GM18499 (cell line): ENCODE results near the gene COL20A1.
"Not testable (repeated sequence)": the region's sequence is repeated elsewhere in the genome, so short reads cannot be mapped to it uniquely, and the experiment has no call there.

Source experiments
- ATAC-seq: cut with Tn5 transposase; IDR thresholded peaks from one replicate; pipeline ENCODE4 v1.9.1; 2021; ENCODE audit warnings: moderate number of reproducible peaks; ENCODE audit not compliant: insufficient read depth, unreplicated experiment

Gene COL20A1

GRCh38 chr20:63329331-63330083 is 36.5 kb downstream of the COL20A1 start:
- no peak for ATAC-seq

DNA sequence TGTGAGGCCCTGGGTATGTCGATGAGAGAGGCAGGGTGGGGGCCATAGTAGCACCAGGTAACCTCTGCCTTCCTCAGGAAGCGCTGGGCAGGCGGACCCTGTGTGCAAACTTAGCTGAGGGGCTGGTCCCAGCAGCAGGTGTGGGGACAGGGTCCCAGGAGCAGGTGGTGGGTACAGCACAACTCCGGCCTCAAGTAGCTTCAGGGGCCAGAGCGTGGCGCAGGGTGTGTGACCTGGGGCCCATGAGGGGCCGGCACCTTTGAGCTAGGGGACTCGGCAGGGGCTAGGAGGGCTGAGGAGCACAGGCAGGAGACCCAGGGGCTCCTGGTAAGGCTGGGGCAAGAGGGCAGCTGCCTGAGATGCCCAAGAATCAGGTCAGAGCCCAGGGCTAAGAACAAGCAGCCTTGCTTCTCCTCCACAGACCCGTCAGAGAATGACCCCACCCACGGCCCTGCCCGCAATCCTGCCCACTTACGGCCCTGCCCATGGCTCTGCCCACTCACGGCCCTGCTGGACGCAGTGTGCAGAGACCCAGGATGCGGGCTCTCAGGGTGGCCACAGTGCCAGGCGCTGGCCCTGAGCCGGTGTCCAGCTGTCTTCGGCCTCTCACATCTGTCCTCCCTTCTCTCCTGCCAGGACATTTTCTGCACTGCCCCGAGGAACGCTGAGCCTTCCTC is 37.2 kb downstream of the COL20A1 start:
- ATAC-seq: no peak

GRCh38 chr20:63330940-63331339 is 38.0 kb downstream of the COL20A1 start:
- no peak for ATAC-seq

DNA sequence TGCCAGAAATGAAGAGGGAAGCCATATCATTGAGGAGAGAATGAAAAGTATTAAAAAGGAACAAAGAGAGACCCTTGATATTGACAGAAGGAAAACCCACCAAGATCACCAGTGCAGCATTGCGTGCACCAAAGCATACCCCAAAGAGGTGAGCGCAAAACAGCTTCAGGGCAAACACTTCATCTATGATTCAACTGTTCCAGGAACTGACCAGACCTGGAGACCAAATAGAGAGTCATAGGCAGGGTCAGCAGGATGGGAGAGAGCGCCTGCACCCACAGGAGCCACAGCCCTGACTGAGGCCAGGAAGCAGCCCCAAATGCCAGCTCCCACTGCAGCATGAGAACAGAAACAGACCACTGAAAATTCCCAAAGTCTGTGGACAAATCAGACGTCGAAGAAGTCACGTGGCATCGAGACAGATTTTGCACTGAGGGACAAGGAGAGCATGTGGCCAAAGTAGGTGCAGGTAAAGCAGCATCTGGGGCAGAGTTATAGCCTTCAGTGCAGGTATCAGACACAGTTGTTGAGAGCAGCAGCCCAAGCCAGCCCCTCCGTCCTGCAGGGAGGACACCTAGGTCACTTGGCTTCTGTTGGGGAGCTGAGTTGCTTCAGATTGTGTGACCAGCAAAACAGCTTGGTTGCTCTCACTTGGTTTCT is 38.9 kb downstream of the COL20A1 start:
- ATAC-seq: no peak

DNA sequence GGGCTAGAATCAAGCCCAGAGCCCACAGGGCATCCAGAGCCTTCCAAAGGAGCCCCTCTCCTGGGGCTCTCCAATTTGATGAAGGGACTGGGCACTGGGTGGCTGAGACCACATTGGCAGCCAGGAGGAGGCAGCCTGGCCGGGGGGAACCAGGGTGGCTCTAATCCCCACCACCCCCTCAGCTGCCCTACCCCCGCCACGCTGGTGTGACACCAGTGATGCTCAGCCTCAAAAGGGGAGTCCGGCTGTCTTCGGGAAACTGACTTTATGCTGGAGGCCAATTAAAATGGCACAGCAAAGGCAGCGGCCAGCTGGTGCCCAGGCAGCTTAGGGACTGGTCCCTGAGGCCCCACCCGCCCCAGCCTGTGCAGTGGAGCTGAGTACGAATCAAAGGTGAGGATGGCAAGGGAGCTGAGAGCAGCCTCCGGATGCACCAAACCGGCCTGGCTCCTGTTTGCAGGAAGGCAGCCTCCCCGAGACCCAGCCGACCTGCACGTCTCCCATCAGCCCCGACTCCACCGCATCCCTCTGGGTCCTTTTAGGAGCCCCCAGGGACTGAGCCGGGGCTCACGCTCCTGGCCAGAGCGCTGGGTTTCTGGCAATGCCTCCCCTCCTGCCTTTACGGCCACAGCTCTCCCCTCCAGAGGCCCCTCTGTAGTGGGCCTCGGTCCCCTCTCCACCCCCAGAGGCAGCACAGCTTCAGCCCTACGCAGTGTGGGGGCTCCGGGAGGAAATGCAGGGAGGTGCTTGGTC is 39.7 kb downstream of the COL20A1 start:
- no peak for ATAC-seq

DNA sequence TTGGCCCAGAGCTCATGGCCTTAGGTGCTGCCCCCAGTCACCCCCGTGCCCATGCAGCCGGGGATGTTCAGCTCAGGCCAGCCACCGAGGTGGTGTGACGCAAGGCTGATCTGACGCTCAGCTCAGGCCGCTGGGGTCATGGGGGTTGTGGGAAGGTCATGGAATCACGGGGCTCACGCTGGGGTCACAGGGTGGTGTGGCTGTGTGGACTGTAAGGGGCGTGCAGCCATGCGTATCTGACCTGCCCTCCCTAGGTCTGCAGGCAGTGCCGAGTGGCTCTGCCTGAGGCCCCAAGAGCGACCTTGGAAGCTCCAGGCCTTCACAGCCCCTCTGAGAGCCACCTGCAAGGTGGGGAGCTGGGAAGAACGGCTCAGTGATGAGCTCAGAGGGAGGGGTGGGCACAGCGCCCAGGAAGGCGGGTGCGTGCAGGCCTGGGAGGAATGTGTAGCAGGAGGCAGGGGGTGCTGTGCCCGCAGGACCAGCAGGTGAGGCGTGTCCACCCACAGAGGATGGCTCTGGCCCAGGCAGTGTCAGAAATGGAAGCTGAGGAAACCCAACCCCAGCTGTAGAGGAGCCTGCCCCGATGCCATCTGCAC is 40.4 kb downstream of the COL20A1 start:
- ATAC-seq: no peak

GRCh38 chr20:63334356-63334755 is 41.4 kb downstream of the COL20A1 start:
- ATAC-seq: no peak

GRCh38 chr20:63335060-63335459 is 42.1 kb downstream of the COL20A1 start:
- ATAC-seq: not testable (repeated sequence)

DNA sequence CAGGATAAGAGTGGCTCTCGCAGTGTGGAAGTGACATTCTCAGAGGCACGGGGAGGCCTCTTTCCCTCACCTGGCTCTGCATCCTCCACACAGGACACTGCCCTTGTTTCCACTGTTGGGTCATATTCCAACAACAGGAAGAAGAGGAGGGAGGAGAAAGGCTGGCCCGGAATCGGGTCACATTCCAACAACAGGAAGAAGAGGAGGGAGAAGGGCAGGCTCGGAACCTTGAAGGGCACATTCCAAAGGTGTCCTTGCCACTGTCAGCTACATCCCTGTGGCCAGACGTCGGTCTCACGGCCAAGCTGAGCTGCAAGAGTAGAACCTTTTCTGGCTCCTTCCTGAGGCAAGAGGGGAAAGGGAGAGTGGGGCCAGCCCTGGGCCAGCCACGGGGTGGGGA is 42.7 kb downstream of the COL20A1 start:
- ATAC-seq: no peak

DNA sequence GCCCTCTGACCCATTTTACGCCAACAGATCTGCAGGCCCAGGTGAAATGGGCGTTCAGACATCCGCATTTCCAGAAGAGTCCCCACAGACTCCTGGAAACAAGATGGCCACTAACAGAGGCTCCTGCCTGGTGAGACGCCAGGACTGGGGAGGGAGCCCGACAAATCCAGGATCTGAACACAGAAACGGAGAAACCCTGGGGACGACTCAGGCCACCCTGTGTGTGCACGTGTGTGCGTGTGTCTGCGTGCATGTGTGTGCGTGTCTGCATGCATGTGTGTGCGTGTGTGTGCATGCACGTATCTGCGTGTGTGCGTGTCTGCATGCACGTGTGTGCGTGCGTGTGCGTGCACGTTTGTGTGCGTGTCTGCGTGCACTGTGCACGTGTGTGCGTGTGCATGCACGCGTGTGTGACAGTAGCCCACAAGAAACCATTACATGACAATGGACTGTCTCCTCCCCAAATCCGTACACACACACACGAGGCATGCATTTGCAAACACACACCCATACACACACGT is 43.3 kb downstream of the COL20A1 start:
- ATAC-seq: no peak

- ATAC-seq: no peak
Observed at GRCh38 chr20:63337786-63338420, 44.9 kb downstream of the COL20A1 start.

GRCh38 chr20:63339154-63340094 is 46.4 kb downstream of the COL20A1 start:
- not testable (repeated sequence) for ATAC-seq

DNA sequence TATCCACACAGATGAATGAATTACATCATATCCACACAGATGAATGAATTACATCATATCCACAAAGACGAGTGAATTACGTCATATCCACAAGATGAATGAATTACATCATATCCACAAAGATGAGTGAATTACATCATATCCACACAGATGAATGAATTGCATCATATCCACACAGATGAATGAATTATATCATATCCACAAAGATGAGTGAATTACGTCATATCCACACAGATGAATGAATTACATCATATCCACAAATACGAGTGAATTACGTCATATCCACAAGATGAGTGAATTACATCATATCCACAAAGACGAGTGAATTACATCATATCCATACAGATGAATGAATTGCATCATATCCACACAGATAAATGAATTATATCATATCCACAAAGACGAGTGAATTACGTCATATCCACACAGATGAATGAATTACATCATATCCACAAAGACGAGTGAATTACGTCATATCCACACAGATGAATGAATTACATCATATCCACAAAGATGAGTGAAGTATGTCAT is 47.2 kb downstream of the COL20A1 start:
- ATAC-seq: not testable (repeated sequence)

DNA sequence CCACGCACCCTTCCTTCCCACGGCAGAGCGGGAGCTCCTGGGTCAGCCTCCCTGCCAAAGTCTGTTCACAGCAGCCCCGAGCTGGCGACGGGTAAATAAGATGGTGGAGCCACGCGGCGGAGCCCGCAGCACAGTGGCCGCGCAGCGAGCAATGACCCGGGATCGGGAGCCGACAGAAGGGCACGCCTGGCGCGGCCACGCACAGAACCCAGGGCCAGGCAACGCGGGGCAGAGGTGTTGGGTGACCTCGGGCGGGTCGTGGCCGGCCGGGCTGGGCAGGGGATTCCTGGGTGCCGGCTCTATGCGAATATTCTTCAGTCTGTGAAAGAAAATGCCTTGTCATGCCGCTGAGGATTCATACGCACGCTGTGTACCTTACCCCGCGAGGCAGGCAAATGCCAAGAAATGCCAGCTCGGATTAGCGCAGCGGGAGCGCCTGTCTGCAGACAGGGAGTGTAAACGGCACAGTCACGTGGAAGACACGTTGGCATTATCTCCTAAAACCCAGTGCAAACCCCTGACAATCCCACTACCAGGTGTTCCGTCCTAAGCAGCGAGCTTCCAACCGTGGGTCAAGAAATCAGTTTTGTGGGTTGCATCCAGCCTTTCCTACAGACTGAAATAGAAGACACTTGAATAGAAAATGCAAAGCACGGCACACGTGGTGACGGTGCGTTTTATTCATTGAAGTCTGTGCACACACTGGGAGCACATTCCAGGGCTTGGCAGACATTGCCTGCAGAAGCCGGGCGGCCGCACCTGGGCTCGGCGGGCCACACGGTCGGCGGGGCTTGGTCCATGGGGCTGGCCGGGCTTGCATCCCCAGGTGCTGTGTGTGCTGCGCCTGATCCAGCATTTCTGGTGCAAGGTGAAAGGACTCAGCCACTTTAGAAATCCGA is 49.8 kb downstream of the COL20A1 start:
- ATAC-seq: no peak

GRCh38 chr20:63343460-63344445 is 50.8 kb downstream of the COL20A1 start:
- no peak for ATAC-seq
